Measurements from ENCODE around the gene SEPTIN2. TPM values are rescaled to one million over a fixed set of nuclear protein-coding genes. Genes with fewer than 3 reads are reported as not detected.

The SEPTIN2 gene
- total and polyA plus RNA-seq, 10 of the 15 experiments (the other 5 are each of a cell fraction or from before 2014, with no cell fraction given), result 169 to 474 (median 269) TPM

GRCh38 chr2:241307055-241307454, 8.7 kb upstream of the SEPTIN2 start:
- intact Hi-C loops (cut with micrococcal nuclease; ENCODE audit: unreplicated experiment) (no loop called here), in situ Hi-C loops (cut with MboI) (no loop called here)
- FAIRE-seq (no peak), ATAC-seq (no peak), DNase-seq (ENCODE audit: low read depth, low spot score) (no peak)
- BruUV-seq (replicated peaks), result no TSS peak
- H3K36me3 ChIP-seq (ENCODE audit: control insufficient read depth in 2 of 2, insufficient read depth in 2 of 2, low read length in 1 of 2), result no peaks in the 10 kb centered on the region
- TF ChIP-seq SKIL (IDR thresholded peaks at IDR 0.05; ENCODE audit: low read depth, poor library complexity, severe bottlenecking) (no peak), LARP7 (IDR thresholded peaks at IDR 0.05) (no peak), ZBTB4 (CRISPR knock-in tag; IDR thresholded peaks at IDR 0.05) (no peak), ZSCAN29 (IDR thresholded peaks at IDR 0.05) (no peak), SIN3A (IDR thresholded peaks at IDR 0.05; ENCODE audit: low read depth, low read length) (no peak), USF2 (IDR thresholded peaks at IDR 0.05; ENCODE audit: borderline replicate concordance, low read depth, low read length) (no peak)
- ChIA-PET CTCF (interaction anchor here (1.4 kb wide), 2 partner anchors 8 to 85 kb away, joined by 3 to 6 read pairs; no protein-coding TSS in a partner anchor), SMC1A (ENCODE audit: uncharacterized antibody, unreplicated experiment) (interaction anchor here (0.6 to 6.6 kb wide), 5 partner anchors 7 to 28 kb away, joined by 4 to 33 read pairs (median 5); no protein-coding TSS in a partner anchor), RAD21 (ENCODE audit: unreplicated experiment) (interaction anchor here (1.5 kb wide), 1 partner anchor 13 kb away, joined by 4 read pairs; no protein-coding TSS in a partner anchor), POLR2A (no interaction called here)
- H3K4me1 ChIP-seq (ENCODE audit: control insufficient read depth, insufficient read depth, low read length), result peaks cover 36% of the 10 kb centered on the region
- peaks cover 96% of the 10 kb centered on the region for H3K79me2 ChIP-seq (ENCODE audit: control insufficient read depth, insufficient read depth, low read length)
- H3K9me3 ChIP-seq (replicated peaks; ENCODE audit: control insufficient read depth, insufficient read depth, low read length), result no peaks in the 10 kb centered on the region
- no peaks in the 10 kb centered on the region for H3K27me3 ChIP-seq (replicated peaks in 1 of 2; ENCODE audit: control insufficient read depth in 2 of 2, insufficient read depth in 2 of 2, low read length in 1 of 2)
- H2AFZ ChIP-seq (ENCODE audit: control insufficient read depth, low read depth, low read length), result no peak overlapping the region
- no peak overlapping the region for H3K4me3 ChIP-seq
- H3K4me2 ChIP-seq (ENCODE audit: control insufficient read depth, insufficient read depth), result no peak overlapping the region
- no peak overlapping the region for H3K9ac ChIP-seq (ENCODE audit: control insufficient read depth, insufficient read depth, low read length)
- no peak overlapping the region for H3K27ac ChIP-seq (ENCODE audit: control insufficient read depth, insufficient read depth)
- H4K20me1 ChIP-seq (ENCODE audit: control insufficient read depth, insufficient read depth), result no peaks in the 10 kb centered on the region
- WGBS (ENCODE audit: insufficient coverage, insufficient replicate concordance, low lambda C conversion rate, missing lambda C conversion rate), result 77% methylated on average over 6 of the region's 6 CpGs

Measured in GM12878 (cell line).